HG03045 (cell line): ENCODE results near the gene ZNF592.
"Not testable (repeated sequence)": the region's sequence is repeated elsewhere in the genome, so short reads cannot be mapped to it uniquely, and the experiment has no call there.

Experiments used
- ATAC-seq: cut with Tn5 transposase; IDR thresholded peaks from one replicate; pipeline ENCODE4 v1.9.1; 2021; ENCODE audit warnings: mild to moderate bottlenecking, moderate library complexity; ENCODE audit not compliant: unreplicated experiment

The ZNF592 gene

GRCh38 chr15:84747416-84748273 lies 747 bp upstream of the ZNF592 start:
- peak; percentile 44 for ATAC-seq

GRCh38 chr15:84749111-84749991 lies 959 bp downstream of the ZNF592 start:
- peak; percentile 9 for ATAC-seq

GRCh38 chr15:84750583-84751092 lies 2.2 kb downstream of the ZNF592 start:
- no peak for ATAC-seq

- not testable (repeated sequence) for ATAC-seq
These were observed 3.3 kb downstream of the ZNF592 start for GRCh38 chr15:84751721-84752120.

- ATAC-seq = no peak
These were observed 3.8 kb downstream of the ZNF592 start for GRCh38 chr15:84752195-84752594.

- ATAC-seq = no peak
These were observed 4.3 kb downstream of the ZNF592 start for GRCh38 chr15:84752700-84753099.

GRCh38 chr15:84754889-84755288 lies 6.5 kb downstream of the ZNF592 start:
- ATAC-seq = not testable (repeated sequence)

- no peak for ATAC-seq
These were observed 7.5 kb downstream of the ZNF592 start for GRCh38 chr15:84755736-84756527.

GRCh38 chr15:84759018-84759417 lies 10.6 kb downstream of the ZNF592 start:
- ATAC-seq = no peak

GRCh38 chr15:84760219-84760618 lies 11.8 kb downstream of the ZNF592 start:
- no peak for ATAC-seq

GRCh38 chr15:84761607-84762131 lies 13.3 kb downstream of the ZNF592 start:
- ATAC-seq = no peak

GRCh38 chr15:84762840-84763572 lies 14.6 kb downstream of the ZNF592 start:
- ATAC-seq = no peak

GRCh38 chr15:84764585-84764984 lies 16.2 kb downstream of the ZNF592 start:
- no peak for ATAC-seq

GRCh38 chr15:84764989-84765388 lies 16.6 kb downstream of the ZNF592 start:
- ATAC-seq = no peak

GRCh38 chr15:84765675-84766074 lies 17.3 kb downstream of the ZNF592 start:
- no peak for ATAC-seq

GRCh38 chr15:84766461-84767035 lies 18.2 kb downstream of the ZNF592 start:
- no peak for ATAC-seq

GRCh38 chr15:84772031-84772430 lies 23.6 kb downstream of the ZNF592 start:
- ATAC-seq = no peak

GRCh38 chr15:84772467-84772866 lies 24.1 kb downstream of the ZNF592 start:
- no peak for ATAC-seq

- no peak for ATAC-seq
These were observed 25.3 kb downstream of the ZNF592 start for GRCh38 chr15:84773716-84774115.
